B cell (primary cell): ENCODE measurements around the gene CHD2. TPM values are rescaled to one million over a fixed set of nuclear protein-coding genes. Genes with fewer than 3 reads are reported as not detected.
A peak's percentile ranks its signal among the peaks of the same experiment; 100 is the strongest.

Experiments used
- ATAC-seq: fragments of 200-7000 bp; cut with Tn5 transposase; one replicate; pipeline ENCODE4 v1.10.0; 2021; ENCODE audit warnings: low read depth, mild to moderate bottlenecking, moderate number of reproducible peaks, moderate library complexity
- CTCF ChIA-PET: fragments of 350-600 bp; sonication (Branson Sonifier 250); formaldehyde crosslinking; loops from one replicate; lab custom pipeline; 2021; ENCODE audit warnings: antibody characterized with exemption, inconsistent platforms; lab: Charles Lee
- POLR2A ChIA-PET: fragments of 350-600 bp; sonication (Branson Sonifier 250); formaldehyde crosslinking; loops from one replicate; lab custom pipeline; 2021; ENCODE audit warnings: antibody characterized with exemption; lab: Charles Lee
- DNase-seq: peaks from one replicate; pipeline ENCODE4 v3.0.0; 2013
- H2AFZ ChIP-seq: 2 replicates; pipeline ENCODE4 v1.6.1; 2012; ENCODE audit warnings: mild to moderate bottlenecking, low read depth, low read length; ENCODE audit not compliant: insufficient read depth, poor library complexity, severe bottlenecking
- H3K27ac ChIP-seq, 2 donors: 1 replicate in 1 of 2; 2 replicates in 1 of 2; pipeline ENCODE4 v1.5.1; 2012 to 2013; ENCODE audit warnings: low read length in 2 of 2, mild to moderate bottlenecking in 2 of 2, moderate library complexity in 1 of 2
- H3K27me3 ChIP-seq, 4 experiments: fragments of 200-600 bp in 1 of 4; sonication (generic) in 1 of 4; replicated peaks in 1 of 4; 1 replicate in 2 of 4; 2 replicates in 2 of 4; pipeline versions ENCODE4 v1.6.1 to v1.7.0; 2013 to 2016; ENCODE audit warnings: low read length in 3 of 4, mild to moderate bottlenecking in 2 of 4, mixed read lengths in 1 of 4, moderate library complexity in 1 of 4; ENCODE audit not compliant: insufficient read depth in 4 of 4, control insufficient read depth in 3 of 4; ENCODE audit errors: control extremely low read depth in 1 of 4
- H3K36me3 ChIP-seq, 2 experiments: replicated peaks in 1 of 2; 1 replicate in 1 of 2; 2 replicates in 1 of 2; pipeline versions ENCODE4 v1.6.1 to v1.7.1; 2013; ENCODE audit warnings: low read length in 1 of 2; ENCODE audit not compliant: insufficient read depth in 2 of 2, control insufficient read depth in 1 of 2; ENCODE audit errors: control extremely low read depth in 1 of 2, extremely low read depth in 1 of 2
- H3K4me1 ChIP-seq, 2 donors: fragments of 200-600 bp in 1 of 2; sonication (generic) in 1 of 2; 1 replicate in 1 of 2; 2 replicates in 1 of 2; pipeline versions ENCODE4 v1.5.1 to v1.6.1; 2013 to 2017; ENCODE audit warnings: low read length in 2 of 2; ENCODE audit not compliant: control insufficient read depth in 2 of 2, insufficient read depth in 2 of 2
- H3K4me2 ChIP-seq: replicated peaks from 2 replicates; pipeline ENCODE3; 2012; ENCODE audit warnings: mild to moderate bottlenecking, low read depth, low read length; ENCODE audit not compliant: poor library complexity, severe bottlenecking
- H3K4me3 ChIP-seq, 5 experiments: fragments of 200-600 bp in 1 of 5; sonication (generic) in 1 of 5; 1 replicate in 3 of 5; 2 replicates in 2 of 5; pipeline versions ENCODE4 v1.5.1 to v1.7.0; 2011 to 2016; ENCODE audit warnings: low read length in 4 of 5, mild to moderate bottlenecking in 4 of 5, low read depth in 2 of 5, control low read depth in 1 of 5, moderate library complexity in 1 of 5; ENCODE audit not compliant: insufficient read depth in 1 of 5; ENCODE audit errors: control extremely low read depth in 1 of 5, extremely low read depth in 1 of 5
- H3K79me2 ChIP-seq: fragments of 200-600 bp; sonication (generic); one replicate; pipeline ENCODE4 v1.6.0; 2016; ENCODE audit warnings: low read length; ENCODE audit not compliant: control insufficient read depth, insufficient read depth
- H3K9ac ChIP-seq: fragments of 200-600 bp; sonication (generic); 2 replicates; pipeline ENCODE4 v1.6.1; 2017; ENCODE audit warnings: mild to moderate bottlenecking, low read length, moderate library complexity
- H3K9me3 ChIP-seq, 3 donors: one replicate each; pipeline versions ENCODE4 v1.6.1 to v1.7.1; 2013; ENCODE audit warnings: low read length in 2 of 3; ENCODE audit not compliant: control insufficient read depth in 2 of 3, insufficient read depth in 1 of 3; ENCODE audit errors: control extremely low read depth in 1 of 3
- H4K20me1 ChIP-seq: 2 replicates; pipeline ENCODE4 v1.6.0; 2012; ENCODE audit warnings: mild to moderate bottlenecking, low read length; ENCODE audit not compliant: insufficient read depth, control insufficient read depth, poor library complexity, severe bottlenecking
- H3K27ac Mint-ChIP-seq: one replicate; pipeline ENCODE4 v1.8.0; 2021; ENCODE audit warnings: mixed read lengths
- H3K27me3 Mint-ChIP-seq: one replicate; pipeline ENCODE4 v1.8.0; 2021; ENCODE audit warnings: mixed read lengths
- H3K4me1 Mint-ChIP-seq: one replicate; pipeline ENCODE4 v1.8.0; 2021; ENCODE audit warnings: mixed read lengths
- H3K4me3 Mint-ChIP-seq: one replicate; pipeline ENCODE4 v1.8.0; 2021; ENCODE audit warnings: mixed read lengths
- H3K9me3 Mint-ChIP-seq: one replicate; pipeline ENCODE4 v1.8.0; 2022; ENCODE audit warnings: mixed read lengths; ENCODE audit not compliant: insufficient read depth
- CTCF ChIP-seq: fragments of 200-600 bp; IDR thresholded peaks from one replicate; pipeline ENCODE4 v1.8.0; 2022; ENCODE audit warnings: antibody characterized with exemption, mild to moderate bottlenecking
- EZH2 ChIP-seq: IDR thresholded peaks from 2 replicates; pipeline ENCODE4 v1.6.1; 2012; ENCODE audit warnings: borderline replicate concordance, low read depth, mild to moderate bottlenecking, moderate library complexity, low read length; ENCODE audit not compliant: insufficient read depth, poor library complexity, severe bottlenecking
- WGBS: methylation state at CpG from one replicate; pipeline ENCODE4 v1.1.5; 2013; ENCODE audit warnings: missing lambda C conversion rate; ENCODE audit not compliant: insufficient coverage; 5-methylcytosine and 5-hydroxymethylcytosine counted together
- intact Hi-C: fragments of 100-400 bp; cut with micrococcal nuclease; formaldehyde crosslinking; loops from one replicate; pipeline ENCODE4 v1.10.0; 2022
- polyA plus RNA-seq: library from polyadenylated mRNA; depleted of rRNA; stranded (reverse); fragments of >200 nt; gene quantifications from 2 replicates; pipeline ENCODE4 v1.2.3, GENCODE V29; 2012
- total RNA-seq, 2 donors: library from RNA; stranded (reverse); fragments of 120-200 nt in 1 of 2; gene quantifications; 1 replicate in 1 of 2; 2 replicates in 1 of 2; pipeline versions ENCODE4 v1.2.3 to v1.2.4, GENCODE V29; 2013 to 2022

CHD2 gene
- total and polyA plus RNA-seq, 2 donors (not counting 1 experiment from before 2014, with no cell fraction given), result 86.9 to 353 TPM

GRCh38 chr15:92979011-92979701, 79.0 kb downstream of the CHD2 start:
- no peaks in the 10 kb centered on the region for H3K9me3 Mint-ChIP-seq
- DNase-seq, result peak; percentile 18
- peaks cover 37% of the 10 kb centered on the region for H3K79me2 ChIP-seq
- peak overlapping the region; percentile 47 for H3K27ac Mint-ChIP-seq
- H3K4me1 Mint-ChIP-seq, result peaks cover 5% of the 10 kb centered on the region
- POLR2A ChIA-PET, result no interaction called here
- peak; percentile 47 for ATAC-seq
- H3K27me3 ChIP-seq, result no peaks in the 10 kb centered on the region
- 93% methylated on average over 3 of the region's 5 CpGs for WGBS
- H2AFZ ChIP-seq, result no peak overlapping the region
- H3K4me1 ChIP-seq, result no peaks in the 10 kb centered on the region
- intact Hi-C loops, result loop anchor here (5.0 kb wide), 1 partner anchor 37 kb away; no protein-coding TSS in a partner anchor
- no peak overlapping the region for H3K9ac ChIP-seq
- H4K20me1 ChIP-seq, result peaks cover 24% of the 10 kb centered on the region
- no peak overlapping the region for H3K4me3 Mint-ChIP-seq
- peak overlapping the region in 1 of 2 donors; percentile 24 for H3K27ac ChIP-seq
- no peaks in the 10 kb centered on the region for H3K27me3 Mint-ChIP-seq
- no peak overlapping the region for H3K4me2 ChIP-seq
- peaks cover 26 to 87% of the 10 kb centered on the region in 2 experiments for H3K36me3 ChIP-seq
- H3K9me3 ChIP-seq, result no peaks in the 10 kb centered on the region
- H3K4me3 ChIP-seq, result no peak overlapping the region
- CTCF ChIA-PET, result no interaction called here
- TF ChIP-seq EZH2 (no peak), CTCF (no peak)

- intact Hi-C loops, result loop anchor here (2.0 kb wide), 1 partner anchor 13 kb away; no protein-coding TSS in a partner anchor
- TF ChIP-seq EZH2, result no peak
- no peak for TF ChIP-seq CTCF
- WGBS, result 95% methylated on average over 7 of the region's 8 CpGs
- POLR2A ChIA-PET, result interaction anchor here (0.7 kb wide), 1 partner anchor 17 kb away, joined by 3 read pairs; no protein-coding TSS in a partner anchor
- no peak for ATAC-seq
- H3K4me1 ChIP-seq, result no peaks in the 10 kb centered on the region
- Mint-ChIP-seq H3K27ac (no peak overlapping the region), H3K4me1 (peaks cover 5% of the 10 kb centered on the region), H3K27me3 (no peaks in the 10 kb centered on the region), H3K4me3 (no peak overlapping the region), H3K9me3 (no peaks in the 10 kb centered on the region)
- CTCF ChIA-PET, result no interaction called here
- no peaks in the 10 kb centered on the region for H3K27me3 ChIP-seq
- peaks cover 27% of the 10 kb centered on the region for H4K20me1 ChIP-seq
- H2AFZ ChIP-seq, result no peak overlapping the region
- no peaks in the 10 kb centered on the region for H3K9me3 ChIP-seq
- H3K4me2 ChIP-seq, result no peak overlapping the region
- peaks cover 25 to 88% of the 10 kb centered on the region in 2 experiments for H3K36me3 ChIP-seq
- H3K79me2 ChIP-seq, result peaks cover 31% of the 10 kb centered on the region
- H3K27ac ChIP-seq, result no peak overlapping the region
- H3K9ac ChIP-seq, result no peak overlapping the region
- no peak for DNase-seq
- H3K4me3 ChIP-seq, result no peak overlapping the region
Measured at GRCh38 chr15:92981333-92981732, 81.2 kb downstream of the CHD2 start.
